ENCODE measurements around the gene PDGFRB. TPM values are rescaled to one million over a fixed set of nuclear protein-coding genes. Genes with fewer than 3 reads are reported as not detected.
"Not testable (repeated sequence)": the region's sequence is repeated elsewhere in the genome, so short reads cannot be mapped to it uniquely, and the experiment has no call there.

Gene PDGFRB
- polyA plus RNA-seq, 3 donors = 113 to 137 (median 137) TPM

DNA sequence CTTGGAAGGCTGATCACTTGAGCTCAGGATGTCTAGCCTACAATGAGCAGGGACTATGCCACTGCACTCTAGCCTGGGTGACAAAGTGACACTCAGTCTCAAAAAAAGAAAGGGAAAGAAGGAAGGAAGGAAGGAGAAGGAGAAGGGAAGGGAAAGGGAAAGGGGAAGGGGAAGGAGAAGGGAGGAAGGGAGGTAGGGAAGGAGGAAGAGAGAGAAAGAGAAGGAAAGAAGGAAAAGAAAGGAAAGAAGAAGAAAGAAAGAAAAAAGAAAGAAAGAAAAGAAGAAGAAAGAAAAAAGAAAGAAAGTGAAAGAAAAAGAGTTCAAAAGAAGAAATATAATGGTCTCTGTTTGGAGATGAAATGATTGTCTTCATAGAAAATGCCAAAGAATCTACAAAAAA is 58.5 kb downstream of the PDGFRB start:
- DNase-seq = no peak

DNA sequence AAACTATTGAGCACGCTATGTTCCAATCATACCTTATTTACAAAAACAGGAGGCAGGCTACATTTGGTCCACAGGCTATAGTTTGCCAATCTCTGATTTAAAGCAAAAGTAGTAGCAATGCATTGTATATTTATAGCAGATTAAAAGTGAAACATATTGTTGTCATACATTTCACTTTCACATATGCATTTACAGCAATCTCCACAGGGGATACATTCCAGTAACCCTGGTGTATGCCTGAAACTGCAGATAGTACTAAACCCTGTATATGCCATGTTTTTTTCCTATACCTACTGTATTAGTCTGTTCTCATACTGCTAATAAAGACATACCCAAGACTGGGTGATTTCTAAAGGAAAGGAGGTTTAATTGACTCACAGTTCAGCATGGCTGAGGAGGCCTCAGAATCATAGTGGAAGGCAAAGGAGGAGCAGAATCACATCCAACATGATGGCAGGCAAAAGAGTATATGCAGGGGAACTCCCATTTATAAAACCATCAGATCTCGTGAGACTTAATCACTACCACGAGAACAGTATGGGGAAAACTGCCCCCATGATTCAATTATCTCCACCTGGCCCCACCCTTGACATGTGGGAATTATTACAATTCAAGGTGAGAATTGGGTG is 63.4 kb downstream of the PDGFRB start:
- DNase-seq = no peak

DNA sequence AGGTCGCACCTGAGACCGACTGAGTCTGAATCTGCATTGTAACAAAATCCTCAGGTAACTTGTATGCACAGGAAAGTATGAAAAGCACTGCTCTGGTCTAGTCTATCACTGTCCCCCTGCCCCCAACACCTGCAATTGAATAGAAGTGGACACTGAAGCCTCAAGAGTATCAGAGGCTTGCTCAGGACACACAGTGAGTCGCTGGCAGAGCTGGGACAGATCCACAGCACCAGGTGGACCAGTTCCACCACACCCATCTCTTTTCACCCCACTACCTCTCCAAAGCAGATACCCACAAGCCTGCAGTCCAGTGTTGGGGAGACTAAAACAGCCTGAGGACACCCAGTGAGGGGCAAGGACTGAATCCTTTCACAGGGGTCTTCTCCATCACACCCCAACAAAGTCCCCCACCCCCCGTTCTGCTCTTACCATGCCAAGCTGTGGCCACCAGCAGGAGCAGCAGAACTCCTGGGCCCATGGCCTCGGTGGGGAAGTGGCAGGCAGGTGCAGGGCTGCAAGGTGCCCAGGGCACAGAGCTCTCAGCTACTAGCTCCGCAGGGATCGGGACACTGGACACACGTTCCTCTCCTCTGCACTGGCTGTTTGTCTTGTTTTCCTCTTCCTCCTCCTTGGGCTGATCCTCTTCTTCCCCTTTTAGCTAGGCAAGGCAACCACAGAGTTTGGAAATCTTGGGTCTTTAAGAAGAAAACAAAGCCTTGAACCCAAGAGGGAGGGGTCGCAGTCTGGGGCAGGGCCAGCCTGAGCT is 69.5 kb downstream of the PDGFRB start, which contains the start of gene CSF1R:
TSS of gene CSF1R (minus strand) at position 605 of the 766 bp plus-strand sequence. CDS start at position 478, 127 bp downstream.
- DNase-seq = no peak

DNA sequence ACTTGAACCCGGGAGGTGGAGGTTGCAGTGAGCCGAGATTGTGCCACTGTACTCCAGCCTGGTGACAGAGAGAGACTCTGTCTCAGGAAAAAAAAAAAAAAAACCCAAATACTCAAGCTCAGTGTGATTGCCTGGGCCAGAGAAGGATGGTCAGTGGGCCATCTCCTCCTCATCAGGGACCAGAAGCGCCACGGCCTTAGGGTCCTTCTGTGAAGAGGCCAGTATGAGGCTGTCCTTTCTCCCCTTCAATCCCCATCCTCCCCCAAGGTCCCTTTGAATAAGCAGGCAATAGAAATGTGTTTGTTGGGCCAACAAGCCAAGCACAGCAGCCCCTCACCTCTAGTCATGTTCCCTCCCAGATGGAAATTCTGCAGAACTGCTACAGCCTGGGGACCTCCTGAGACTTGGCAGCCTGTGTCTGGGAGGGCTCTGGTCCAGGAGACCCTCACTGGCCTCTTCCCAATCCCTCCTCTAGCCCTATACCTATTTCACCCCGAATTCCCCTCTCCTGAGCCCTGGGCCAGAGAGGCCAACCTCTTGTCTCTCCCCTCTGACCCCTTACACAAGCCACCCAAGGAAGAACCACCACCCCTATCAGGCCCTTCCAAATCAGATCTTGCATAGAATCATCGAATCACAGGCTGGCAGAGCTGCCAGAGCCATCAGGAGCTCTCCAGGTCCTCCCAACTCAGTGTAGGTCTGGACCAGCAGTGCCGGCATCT is 70.3 kb downstream of the PDGFRB start:
- DNase-seq = no peak

DNA sequence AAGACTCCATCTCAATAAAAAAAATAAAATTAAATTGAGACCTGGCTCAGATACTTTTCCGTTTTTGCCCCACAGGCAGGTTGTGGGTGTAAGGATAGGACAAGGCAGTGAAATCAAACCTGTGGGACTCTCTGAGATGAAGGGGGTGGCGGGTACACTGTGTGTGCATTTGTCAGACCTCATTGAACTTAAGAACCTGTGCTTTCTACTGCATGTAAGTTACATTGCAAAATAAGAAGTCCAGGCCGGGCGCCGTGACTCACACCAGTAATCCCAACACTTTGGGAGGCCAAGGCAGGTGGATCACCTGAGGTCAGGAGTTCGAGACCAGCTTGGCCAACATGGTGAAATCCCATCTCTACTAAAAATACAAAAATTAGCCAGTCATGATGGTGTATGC is 70.9 kb downstream of the PDGFRB start:
- DNase-seq = not testable (repeated sequence)

DNA sequence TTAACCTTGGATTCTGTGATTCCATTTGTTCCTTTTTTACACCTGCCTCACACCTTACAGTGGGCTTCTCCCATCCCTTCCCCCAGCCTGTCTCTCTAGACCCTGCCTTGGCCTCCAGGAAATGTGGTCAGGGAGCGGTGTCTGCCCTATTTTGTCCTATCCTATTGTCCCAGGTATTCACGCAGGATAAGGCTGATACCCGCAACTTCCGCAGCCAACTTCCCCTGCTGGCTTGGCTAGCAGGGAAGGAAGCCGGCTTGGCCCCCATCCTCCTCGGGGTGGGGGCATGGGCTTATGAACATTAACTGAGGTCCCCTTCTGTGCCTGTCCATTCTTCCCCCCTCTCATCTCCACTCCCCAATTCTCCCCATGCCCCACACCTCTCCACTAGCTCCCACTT is 72.8 kb downstream of the PDGFRB start:
- DNase-seq = no peak

DNA sequence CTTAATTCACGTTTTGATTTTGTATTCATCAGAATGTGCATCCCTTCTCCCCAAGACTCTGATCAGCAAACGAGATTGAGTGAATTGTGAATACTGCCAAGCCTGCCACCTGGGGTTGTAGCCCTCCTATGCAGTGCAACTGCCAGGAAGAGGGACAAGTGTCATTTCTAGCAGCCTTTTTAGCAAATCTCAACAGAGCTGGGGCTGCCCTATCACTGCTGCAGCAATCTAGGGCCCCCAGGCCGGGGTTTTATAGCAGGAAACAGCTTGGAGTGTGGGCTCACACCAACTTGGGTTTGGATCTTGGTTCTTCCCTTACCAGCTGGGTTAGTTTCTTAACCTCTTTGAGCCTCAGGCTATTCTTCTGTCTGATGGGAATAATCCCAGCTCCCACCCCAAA is 73.3 kb downstream of the PDGFRB start:
- no peak for DNase-seq

DNA sequence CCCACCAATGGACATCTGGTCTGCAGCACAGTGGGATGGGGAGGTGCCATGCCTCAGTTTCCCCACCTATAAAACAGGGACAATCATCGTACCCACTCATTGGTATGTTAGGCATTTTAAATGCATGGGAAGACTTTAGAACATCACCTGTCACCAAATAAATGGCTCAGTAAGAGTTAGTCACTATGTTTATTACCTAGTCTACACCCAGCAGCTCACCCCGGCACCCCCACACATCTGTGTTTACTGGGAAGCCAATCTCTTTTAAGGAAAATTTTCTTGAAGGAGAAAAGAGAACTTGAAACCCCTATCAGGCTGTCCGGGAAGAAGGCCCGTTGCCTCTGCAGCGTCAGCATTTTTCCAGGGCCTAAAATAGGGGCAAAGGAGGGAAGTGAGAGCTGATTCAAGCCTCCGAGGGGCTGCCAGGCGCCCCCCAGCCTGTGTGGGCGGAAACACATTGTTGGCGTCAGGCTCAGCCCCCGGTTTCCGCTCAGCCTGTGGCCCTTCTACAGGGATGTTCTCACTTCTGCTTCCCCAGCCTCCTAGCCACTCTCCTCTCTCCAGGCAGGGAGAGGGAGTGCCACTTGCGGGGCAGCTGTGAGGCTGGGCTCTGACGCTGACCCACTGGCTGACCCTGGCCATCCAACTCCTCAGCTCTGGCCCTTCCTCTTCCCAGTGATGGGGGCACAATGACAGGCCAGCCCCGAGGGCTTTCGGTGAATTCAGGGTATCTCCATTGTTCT is 73.9 kb downstream of the PDGFRB start:
- peak; percentile 40 for DNase-seq

DNA sequence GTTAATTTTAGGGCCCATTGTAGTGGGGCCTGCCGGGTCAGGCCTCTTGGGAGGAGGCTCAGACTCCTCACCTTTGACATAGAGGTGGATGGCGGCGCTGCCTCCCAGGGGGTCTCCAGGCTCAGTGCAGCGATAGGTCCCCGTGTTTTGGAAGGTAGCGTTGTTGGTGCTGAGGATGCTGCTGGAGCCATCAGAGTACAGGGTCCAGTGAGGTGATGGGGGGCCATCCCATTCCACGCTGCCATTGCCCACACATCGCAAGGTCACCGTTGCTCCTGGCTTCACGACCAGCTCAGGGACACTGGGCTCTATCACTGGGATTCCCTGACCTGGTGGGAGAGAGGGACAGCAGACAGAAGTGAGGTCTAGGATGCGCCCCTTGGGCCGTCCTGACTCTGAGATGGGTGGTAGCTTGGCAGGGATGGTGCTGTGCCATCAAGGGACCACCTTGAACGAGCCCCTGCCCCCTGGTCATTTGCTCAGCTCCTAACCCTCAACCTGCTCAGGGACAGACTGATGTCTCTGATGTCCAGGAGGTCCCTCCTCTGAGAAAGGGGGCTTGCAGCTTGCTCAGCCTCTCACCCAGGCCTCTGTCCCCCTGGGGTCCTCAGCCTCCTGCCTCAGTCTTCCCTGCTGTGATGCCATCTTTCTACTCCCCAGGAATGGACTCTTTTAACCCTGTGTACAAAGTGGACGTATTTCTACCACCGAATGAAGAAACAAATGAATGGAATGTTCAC is 74.8 kb downstream of the PDGFRB start:
- no peak for DNase-seq

DNA sequence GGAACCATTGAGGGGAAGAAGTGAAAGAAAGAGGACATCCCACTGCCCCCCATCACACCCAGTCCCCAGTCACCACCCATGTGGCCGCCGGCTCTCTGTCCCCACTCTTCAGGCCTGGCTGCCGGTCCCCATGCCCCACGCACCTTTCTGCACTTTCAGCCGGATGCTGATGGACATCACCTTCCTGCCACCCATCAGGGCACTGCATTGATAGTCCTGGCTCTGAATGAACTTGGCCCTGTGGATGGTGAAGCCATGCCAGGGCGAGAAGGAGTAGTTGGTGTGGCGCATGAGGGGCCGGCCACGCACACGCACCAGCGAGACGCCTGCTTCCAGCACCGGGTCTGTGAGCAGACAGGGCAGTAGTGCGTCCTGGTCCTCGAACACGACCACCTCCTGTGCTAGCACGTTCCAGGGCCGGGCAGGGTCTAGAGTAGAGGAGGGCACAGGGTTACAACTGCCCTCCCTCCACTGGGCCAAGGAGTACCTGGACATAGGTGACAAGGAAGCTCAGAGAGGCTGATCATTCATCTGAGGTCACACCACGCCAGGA is 75.7 kb downstream of the PDGFRB start:
- DNase-seq = no peak

DNA sequence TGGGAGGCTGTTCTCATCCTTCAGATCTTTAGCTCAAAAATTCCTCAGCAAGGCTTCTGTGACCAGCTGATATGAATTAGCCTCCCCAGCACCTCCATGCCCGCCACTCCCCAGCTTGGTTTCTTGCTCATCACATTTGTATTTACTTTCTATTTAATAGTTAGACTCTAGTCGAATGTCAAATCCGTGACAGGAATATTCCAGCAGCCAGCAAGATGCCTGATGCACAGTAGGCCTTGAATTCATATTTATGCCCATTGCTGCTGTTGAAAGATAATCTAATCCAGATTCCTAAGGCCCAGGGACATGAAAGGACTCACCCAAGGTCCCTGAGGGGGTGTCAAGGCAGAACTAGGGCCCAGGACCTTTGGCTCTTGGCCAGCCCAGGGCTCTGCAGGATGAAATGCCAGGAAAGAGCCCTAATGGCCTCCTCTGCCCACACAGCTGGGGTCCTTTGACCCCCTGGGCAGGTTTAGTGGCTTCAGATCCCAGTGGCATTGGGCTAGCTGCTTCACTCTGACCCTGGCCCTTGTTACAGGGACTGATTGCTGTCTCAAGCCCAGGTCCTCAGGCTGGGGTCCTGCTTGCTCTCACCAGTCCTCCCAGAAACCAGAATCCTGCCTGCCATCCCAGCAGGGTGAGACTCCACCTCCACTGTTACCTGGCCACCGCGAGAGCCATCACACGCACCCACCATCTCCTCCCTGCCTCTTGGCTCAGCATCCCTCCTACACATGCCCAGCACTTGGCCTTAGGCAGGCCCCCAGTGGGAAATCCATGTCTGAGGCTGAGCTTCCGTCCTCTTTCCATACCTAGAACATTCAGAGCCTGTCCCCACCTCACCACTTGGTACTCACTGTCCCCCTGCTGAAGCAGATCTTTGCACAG is 76.6 kb downstream of the PDGFRB start:
- no peak for DNase-seq

DNA sequence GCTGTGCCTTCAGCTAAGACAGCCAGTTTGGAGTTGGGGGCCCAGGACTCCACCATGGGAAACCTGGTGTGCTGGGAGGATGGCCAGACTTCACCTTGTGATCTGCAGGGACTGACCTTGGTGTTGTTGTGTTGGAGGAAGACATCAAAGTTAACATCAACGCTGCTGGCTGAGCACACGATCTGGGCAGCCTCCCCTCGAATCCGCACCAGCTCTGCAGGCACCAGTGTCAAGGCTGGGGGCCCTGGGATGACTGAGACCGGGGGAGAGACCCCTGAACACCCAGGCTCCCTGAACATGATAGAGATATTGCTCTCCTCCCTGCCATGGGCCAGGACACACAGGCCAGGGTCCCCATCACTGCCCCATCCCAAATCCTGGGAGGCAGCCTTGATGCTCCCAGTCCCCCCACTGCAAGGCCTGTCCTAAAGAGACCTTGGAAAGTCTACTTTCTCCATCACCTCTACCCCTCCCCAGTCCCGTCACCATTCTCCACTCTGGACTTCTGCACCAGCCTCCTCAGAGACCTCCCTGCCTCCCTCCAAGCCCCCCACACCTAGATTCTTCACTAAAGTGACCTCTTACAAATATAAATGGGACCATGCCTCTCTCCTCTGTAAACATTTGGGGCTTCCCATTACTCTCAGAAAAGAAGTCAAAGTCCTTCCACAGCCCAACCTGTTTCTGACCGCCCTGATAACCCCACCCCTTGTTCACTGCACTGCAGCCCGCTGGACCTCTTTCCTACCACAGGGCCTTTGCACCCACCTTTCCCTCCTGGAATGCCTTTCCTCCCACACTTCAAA is 77.4 kb downstream of the PDGFRB start:
- no peak for DNase-seq

DNA sequence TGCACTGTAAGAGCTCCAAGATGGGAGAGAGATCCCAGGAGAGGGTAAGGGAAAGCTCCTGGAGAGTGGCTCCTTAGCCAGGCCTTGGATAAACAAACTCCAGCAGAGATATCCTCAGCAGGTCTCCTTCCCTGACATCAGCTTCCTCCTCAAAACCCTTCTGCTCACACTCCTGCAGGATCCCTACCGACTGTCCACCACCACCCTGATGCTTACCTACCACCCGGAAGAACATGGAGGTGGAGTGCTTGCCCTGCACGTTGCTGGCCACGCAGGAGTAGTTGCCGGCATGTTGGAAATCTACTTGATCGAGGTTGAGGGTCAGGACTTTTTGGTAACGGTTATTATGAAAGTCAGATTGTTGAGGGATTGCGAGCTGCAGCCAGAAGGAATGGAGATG is 78.6 kb downstream of the PDGFRB start:
- no peak for DNase-seq

DNA sequence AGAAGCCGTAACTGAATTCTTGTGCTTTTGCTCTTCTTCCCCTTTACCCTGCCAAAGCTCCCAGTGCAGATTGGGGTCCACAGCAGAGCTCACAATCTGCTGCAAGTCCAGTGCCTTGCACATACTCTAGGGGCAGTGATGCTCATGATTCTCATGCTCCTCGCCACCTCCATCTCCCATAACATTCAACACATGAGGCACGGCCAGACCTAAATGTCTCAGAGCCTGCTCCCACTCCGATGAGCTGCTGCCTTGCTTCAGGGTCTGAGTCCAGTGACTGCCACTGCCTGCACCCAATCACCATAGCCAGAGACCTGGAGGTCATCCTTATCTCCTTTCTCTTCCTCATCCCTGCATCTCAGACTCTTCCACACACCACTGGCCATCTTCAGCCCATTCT is 79.8 kb downstream of the PDGFRB start:
- no peak for DNase-seq

DNA sequence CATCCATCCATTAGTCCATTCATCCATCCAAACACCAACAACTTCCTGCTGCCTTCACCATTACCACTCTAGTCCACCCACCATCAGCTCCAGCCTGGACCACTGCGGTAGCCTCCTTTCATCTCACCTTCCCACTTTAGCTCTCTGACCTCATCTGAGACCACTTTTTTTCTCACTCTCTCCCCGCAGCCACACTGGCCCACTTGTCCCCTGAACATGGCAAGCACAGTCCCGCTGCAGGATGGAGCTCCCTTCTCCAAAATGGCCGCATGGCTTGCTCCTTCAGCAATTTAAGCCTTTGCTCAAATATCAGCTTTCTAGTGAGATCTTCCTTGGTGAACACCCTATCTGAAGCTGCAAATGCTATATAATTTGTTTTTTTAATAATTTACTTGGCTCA is 80.4 kb downstream of the PDGFRB start:
- no peak for DNase-seq

DNA sequence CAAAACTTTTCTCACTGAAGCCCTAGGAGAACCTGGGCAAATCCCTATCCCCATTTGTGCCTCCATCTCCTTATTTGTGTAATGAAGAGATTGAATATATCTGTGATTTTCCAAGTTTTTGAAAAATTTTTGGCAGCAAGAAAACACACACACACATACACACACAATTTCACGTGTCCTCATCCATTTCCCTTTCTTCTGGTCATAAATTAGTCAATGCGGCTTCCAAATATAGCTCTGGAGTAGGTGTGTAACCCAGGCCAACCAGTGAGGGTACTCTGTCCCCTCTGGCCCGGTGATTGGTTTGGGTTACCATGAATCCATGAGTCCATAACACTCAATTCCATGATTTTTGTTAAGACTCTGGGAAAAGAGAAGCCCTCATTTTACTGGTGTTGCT is 82.0 kb downstream of the PDGFRB start:
- DNase-seq = no peak

DNA sequence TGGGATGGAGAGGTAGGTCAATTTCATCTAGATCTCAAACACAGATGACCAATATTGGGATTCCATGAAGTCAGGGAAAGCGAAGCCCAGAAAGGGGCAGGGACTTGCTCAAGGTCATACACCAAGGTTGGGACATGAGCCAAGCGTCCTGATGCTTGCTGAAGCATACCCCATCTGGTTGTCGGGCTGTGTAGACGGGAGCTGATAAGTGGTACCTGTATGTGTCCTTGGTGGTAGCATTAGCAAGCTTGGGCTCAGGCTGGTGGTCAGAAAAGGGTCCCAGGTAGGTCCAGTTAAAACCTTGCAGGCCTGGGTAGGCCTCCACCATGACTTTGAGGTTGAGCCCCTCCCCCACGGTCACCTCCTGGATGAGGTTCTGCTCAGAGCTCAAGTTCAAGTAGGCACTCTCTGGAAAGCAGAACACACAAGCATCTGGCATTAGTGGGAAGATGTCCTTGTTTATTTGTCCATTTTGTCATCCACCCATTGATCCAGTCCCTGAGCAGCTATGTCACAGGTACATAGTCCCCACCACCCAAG is 82.5 kb downstream of the PDGFRB start:
- no peak for DNase-seq

DNA sequence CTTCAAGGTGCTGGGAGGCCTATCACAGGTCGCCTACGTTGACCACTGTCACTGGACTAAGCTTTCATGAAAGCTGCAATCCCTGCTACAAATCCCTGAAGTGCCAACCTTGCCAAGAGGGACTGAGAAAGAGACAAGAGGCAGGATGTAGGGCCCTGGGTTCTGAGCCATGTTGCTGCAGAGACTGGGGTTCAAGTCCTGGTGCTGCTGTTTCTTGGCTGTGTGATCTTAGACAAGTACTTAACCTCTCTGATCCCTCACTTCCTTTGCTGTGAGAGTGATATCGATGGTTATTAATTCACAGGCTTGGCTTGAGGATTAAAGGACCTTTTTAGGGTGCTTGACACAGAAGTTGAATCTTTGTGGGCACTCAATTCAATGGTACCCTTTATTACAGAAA is 84.8 kb downstream of the PDGFRB start:
- no peak for DNase-seq
